ENCODE results near the gene RALGDS. TPM values are rescaled to one million over a fixed set of nuclear protein-coding genes. Genes with fewer than 3 reads are reported as not detected.

The RALGDS gene
- total and polyA plus RNA-seq, 9 of the 15 experiments (the other 6 are each of a cell fraction or from before 2014, with no cell fraction given) = 0.75 to 43.3 (median 27.1) TPM

DNA sequence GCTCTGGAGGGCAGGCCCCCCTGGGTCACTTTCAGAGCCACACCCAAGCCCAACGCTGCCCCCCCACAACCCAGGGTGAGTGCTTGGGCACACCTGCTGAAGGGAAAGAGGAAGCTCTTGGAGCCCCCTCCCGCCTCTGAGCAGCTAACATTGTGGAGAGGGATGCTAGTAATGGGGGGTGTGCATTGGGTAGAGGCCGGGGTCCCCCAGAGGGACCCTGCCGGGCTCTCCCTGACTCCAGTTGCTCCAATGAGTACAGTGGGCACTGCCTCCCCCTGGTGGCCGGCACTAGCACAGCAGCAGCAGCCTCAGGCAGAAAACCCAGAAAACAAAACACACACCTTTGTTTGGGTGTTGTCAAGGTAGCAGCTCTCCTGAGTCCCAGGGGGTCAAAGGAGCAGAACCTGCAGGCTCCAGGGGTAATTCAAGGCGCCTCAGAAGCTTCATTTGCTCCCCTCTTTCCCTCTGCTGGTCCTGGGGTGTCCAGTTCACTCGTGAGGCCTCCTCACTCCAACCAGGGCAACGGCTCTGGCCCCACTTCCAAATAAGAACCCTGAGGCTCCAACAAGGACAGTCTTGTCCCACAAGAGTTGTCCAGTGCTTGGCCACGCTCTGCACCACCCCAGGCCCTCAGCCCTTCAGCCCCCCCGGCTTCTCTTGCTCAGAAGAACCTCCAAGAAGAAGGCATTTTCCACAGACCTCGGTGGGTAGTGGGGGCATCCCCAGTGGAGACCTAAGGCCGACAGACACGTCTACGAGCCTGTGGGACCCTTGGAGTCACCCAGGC, 26.6 kb upstream of the RALGDS start (continued):
- TF ChIP-seq REST (IDR thresholded peaks at IDR 0.05; ENCODE audit: borderline replicate concordance) = peak; percentile 81
- no peak for TF ChIP-seq REST (CRISPR knock-in tag; IDR thresholded peaks at IDR 0.05; ENCODE audit: low read depth)
- TF ChIP-seq, protein P1, sequence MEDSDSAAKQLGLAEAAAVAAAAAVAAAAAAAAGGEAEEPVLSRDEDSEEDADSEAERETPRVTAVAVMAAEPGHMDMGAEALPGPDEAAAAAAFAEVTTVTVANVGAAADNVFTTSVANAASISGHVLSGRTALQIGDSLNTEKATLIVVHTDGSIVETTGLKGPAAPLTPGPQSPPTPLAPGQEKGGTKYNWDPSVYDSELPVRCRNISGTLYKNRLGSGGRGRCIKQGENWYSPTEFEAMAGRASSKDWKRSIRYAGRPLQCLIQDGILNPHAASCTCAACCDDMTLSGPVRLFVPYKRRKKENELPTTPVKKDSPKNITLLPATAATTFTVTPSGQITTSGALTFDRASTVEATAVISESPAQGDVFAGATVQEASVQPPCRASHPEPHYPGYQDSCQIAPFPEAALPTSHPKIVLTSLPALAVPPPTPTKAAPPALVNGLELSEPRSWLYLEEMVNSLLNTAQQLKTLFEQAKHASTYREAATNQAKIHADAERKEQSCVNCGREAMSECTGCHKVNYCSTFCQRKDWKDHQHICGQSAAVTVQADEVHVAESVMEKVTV (CRISPR knock-in tag; IDR thresholded peaks at IDR 0.05) = peak; percentile 79
- TF ChIP-seq FOXP1 (CRISPR knock-in tag; IDR thresholded peaks at IDR 0.05) = 0 out of 2 replicates have a peak, but pooled peaks have one; percentile 14
- no peak for TF ChIP-seq TCF7 (IDR thresholded peaks at IDR 0.05; ENCODE audit: borderline replicate concordance)
- TF ChIP-seq HDAC1 (IDR thresholded peaks at IDR 0.05) = no peak
- no peak for TF ChIP-seq ZNF75A (CRISPR knock-in tag; IDR thresholded peaks at IDR 0.05)
- peak; percentile 91 for TF ChIP-seq ZBTB7A (IDR thresholded peaks at IDR 0.05; ENCODE audit: borderline replicate concordance, control insufficient read depth, low read depth, low read length)
